GM21381 (cell line): ENCODE data around the gene GNG4.
"Not testable (repeated sequence)": the region's sequence is repeated elsewhere in the genome, so short reads cannot be mapped to it uniquely, and the experiment has no call there.

Source experiments
- ATAC-seq: cut with Tn5 transposase; IDR thresholded peaks from one replicate; pipeline ENCODE4 v1.9.1; 2021; ENCODE audit warnings: mild to moderate bottlenecking, moderate library complexity; ENCODE audit not compliant: unreplicated experiment

The GNG4 gene

GRCh38 chr1:235650341-235651169 is 971 bp upstream of the GNG4 start:
- no peak for ATAC-seq

DNA sequence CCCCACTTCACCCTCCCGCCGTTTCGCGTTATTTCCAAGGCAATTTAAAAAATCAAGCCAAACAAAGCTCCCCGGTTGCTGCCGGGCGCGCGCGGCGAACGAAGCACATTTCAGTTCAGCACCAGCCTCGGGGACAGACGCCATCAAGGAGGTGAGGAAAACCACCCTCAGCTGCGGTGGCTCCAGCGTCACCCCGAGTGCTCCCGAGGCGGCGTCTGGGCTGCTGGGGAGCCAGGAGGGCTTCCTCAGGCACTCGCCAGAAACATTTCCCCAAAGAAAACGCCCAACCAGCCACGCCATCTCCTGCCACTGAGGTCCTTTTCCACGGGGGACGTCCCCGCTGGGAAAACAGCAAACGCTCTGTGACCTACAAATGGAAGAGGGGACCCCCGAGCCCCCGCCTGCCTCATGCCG is 623 bp downstream of the GNG4 start:
- peak; percentile 60 for ATAC-seq

DNA sequence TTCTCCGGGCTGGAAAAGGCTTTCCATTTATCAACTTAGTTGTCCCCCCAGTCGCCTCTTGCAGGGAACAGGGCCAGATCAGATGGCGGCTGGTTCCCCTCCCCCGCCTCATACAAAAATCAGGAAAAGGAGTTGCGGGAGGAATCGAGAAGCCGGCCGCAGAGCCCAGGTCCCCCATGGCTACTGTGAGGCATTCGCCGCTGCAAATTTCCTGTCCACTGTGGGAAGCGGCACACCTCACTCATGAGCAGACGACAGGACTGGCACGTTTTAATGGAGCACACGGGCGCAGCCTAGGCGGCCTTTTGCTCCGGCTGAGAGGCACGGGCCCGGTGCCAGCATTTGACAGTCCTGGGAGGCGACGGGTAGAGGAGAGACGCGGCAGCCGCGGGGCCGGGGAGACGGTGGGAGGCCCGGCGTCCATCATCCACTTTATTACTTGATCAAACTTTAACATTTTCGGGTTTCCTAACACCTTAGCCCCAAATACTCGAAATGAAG is 1.1 kb downstream of the GNG4 start:
- no peak for ATAC-seq

GRCh38 chr1:235647537-235647936 is 2.0 kb downstream of the GNG4 start:
- not testable (repeated sequence) for ATAC-seq

DNA sequence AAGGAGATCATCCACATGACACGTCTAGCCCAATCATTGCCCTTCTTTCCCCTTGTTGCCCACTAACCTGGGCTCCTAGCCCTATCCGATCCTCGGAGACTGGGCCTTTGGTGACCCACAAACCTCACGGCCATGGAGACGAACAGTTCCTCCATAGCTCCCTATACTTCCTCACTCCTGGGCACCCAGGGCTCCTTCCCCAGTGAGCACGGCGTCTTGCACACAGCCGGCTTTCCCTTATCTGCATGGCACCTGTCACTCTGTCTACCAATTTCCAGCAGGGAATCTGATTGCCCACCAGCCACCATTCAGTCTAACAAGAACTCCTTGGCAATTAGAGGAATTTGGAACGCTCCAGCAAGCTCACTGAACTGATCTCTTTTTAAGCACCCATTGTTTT is 3.1 kb downstream of the GNG4 start:
- no peak for ATAC-seq

GRCh38 chr1:235644693-235645305 is 4.8 kb downstream of the GNG4 start:
- ATAC-seq: no peak

- no peak for ATAC-seq
These were observed 5.5 kb downstream of the GNG4 start for GRCh38 chr1:235643837-235644692.

DNA sequence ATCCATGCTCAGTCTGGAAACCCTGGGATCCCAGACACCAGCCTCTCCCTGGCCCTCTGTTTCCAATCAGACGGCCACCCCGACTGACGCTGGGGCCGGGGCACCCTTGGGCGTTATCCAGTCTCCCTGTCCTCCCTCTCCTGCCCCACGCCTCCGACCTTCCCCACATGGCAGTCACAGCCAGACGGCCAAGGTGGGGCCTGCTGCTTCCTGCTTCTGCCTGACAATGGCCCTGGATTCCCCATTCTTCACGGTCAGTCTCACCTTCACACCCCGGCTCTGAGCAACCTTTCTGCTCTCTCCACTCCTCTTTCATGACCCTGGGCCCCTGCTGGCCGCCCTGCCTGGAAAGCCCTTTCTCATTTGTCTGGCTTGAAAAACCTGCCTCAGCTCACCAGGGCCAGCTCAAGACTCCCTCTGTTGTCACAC is 6.6 kb downstream of the GNG4 start:
- no peak for ATAC-seq

- no peak for ATAC-seq
These were observed 7.3 kb downstream of the GNG4 start for GRCh38 chr1:235642011-235642942.

GRCh38 chr1:235640580-235640979 is 9.0 kb downstream of the GNG4 start:
- no peak for ATAC-seq

DNA sequence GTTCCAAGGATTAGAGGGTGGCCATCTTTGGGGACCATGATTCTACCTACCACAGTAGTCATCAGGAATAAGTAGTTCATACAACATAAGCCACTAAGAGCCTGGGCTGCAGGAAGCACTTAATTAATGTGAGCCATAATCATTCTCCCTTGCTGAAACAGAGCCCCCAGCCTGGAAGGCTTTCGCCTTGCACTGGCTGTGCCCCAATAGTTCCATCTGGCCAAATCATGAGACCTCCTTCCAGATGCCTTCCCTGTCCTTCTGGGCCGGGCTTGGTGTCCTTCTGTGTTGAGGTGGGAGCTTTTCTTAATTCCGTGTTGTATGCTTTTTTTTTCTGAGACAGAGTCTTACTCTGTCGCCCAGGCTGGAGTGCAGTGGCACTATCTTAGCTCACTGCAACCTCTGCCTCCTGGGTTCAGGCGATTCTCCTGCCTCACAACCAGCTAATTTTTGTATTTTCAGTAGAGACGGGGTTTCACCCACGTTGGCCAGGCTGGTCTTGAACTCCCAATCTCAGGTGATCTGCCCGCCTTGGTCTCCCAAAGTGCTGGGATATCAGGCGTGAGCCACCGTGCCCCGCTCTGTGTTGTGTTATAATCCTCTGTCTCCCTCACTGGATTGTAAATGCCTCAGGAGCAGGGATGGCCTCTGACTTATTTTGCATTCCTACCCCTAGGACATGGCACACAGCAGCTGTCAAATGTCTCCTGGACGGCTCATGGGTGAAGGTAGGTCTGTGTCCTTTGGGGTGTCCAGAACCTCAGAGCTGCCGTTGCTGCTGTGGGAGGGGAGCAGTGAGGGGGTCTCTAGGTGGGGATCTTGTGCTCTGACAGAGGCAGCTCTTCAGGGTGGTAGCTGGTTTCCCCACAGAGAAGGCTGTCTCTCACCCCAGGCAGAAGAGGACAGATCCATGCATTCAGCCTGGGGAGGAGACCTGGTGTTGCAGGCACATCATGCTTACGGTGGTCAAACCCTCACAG is 10.1 kb downstream of the GNG4 start:
- ATAC-seq: no peak

DNA sequence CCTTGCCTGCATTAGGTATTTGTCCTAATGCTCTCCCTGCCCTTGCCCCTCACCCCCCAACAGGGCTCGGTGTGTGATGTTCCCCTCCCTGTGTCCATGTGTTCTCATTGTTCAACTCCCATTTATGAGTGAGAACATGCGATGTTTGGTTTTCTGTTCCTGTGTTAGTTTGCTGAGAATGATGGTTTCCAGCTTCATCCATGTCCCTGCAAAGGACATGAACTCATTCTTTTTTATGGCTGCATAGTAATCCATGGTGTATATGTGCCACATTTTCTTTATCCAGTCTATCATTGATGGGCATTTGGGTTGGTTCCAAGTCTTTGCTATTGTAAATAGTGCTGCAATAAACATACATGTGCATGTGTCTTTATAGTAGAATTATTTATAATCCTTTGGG is 11.0 kb downstream of the GNG4 start:
- ATAC-seq: not testable (repeated sequence)

- no peak for ATAC-seq
These were observed 11.6 kb downstream of the GNG4 start for GRCh38 chr1:235637756-235638534.

- ATAC-seq: no peak
These were observed 13.5 kb downstream of the GNG4 start for GRCh38 chr1:235635938-235636662.

GRCh38 chr1:235632506-235633401 is 16.8 kb downstream of the GNG4 start:
- peak; percentile 85 for ATAC-seq

GRCh38 chr1:235631816-235632215 is 17.8 kb downstream of the GNG4 start:
- ATAC-seq: no peak
